ENCODE data around the gene PARP6. TPM values are rescaled to one million over a fixed set of nuclear protein-coding genes. Genes with fewer than 3 reads are reported as not detected.

Gene PARP6
- total and polyA plus RNA-seq, 9 of the 15 experiments (the other 6 are each of a cell fraction or from before 2014, with no cell fraction given): 14.8 to 83.2 (median 28.3) TPM

- TF ChIP-seq, protein P1, sequence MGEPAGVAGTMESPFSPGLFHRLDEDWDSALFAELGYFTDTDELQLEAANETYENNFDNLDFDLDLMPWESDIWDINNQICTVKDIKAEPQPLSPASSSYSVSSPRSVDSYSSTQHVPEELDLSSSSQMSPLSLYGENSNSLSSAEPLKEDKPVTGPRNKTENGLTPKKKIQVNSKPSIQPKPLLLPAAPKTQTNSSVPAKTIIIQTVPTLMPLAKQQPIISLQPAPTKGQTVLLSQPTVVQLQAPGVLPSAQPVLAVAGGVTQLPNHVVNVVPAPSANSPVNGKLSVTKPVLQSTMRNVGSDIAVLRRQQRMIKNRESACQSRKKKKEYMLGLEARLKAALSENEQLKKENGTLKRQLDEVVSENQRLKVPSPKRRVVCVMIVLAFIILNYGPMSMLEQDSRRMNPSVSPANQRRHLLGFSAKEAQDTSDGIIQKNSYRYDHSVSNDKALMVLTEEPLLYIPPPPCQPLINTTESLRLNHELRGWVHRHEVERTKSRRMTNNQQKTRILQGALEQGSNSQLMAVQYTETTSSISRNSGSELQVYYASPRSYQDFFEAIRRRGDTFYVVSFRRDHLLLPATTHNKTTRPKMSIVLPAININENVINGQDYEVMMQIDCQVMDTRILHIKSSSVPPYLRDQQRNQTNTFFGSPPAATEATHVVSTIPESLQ (CRISPR knock-in tag; IDR thresholded peaks at IDR 0.05): peak; percentile 47; the same call in 1 of the 2 replicates
- TF ChIP-seq SMARCE1 (IDR thresholded peaks at IDR 0.05): peak; percentile 83
- peak; percentile 88; the same call in 1 of the 2 replicates for TF ChIP-seq HLTF (IDR thresholded peaks at IDR 0.05)
- TF ChIP-seq LEF1 (IDR thresholded peaks at IDR 0.05): peak; percentile 48; the same call in 1 of the 2 replicates
- TF ChIP-seq CC2D1A (IDR thresholded peaks at IDR 0.05): peak; percentile 39; the same call in 1 of the 2 replicates
- TF ChIP-seq HNRNPK (IDR thresholded peaks at IDR 0.05; ENCODE audit: low read depth, low read length, poor library complexity, severe bottlenecking): peak; percentile 19
- TF ChIP-seq U2AF1 (optimal IDR thresholded peaks at IDR 0.05; ENCODE audit: low read depth, low read length): no peak
- no peak for TF ChIP-seq E2F5 (CRISPR knock-in tag; IDR thresholded peaks at IDR 0.05)
- 0 out of 4 replicates have a peak, but pooled peaks have one; percentile 9 to 25 for TF ChIP-seq KDM1A (IDR thresholded peaks at IDR 0.05)
- peak; percentile 76 for TF ChIP-seq POLR2A (conservative IDR thresholded peaks at IDR 0.05)
- 0 out of 2 replicates have a peak, but pooled peaks have one; percentile 61 for TF ChIP-seq SREBF2 (CRISPR knock-in tag; IDR thresholded peaks at IDR 0.05)
- 0 out of 2 replicates have a peak, but pooled peaks have one; percentile 23 for TF ChIP-seq TEAD4 (IDR thresholded peaks at IDR 0.05; ENCODE audit: low read length)
- no peak for TF ChIP-seq TEAD4 (CRISPR knock-in tag; IDR thresholded peaks at IDR 0.05; ENCODE audit: borderline replicate concordance)
- TF ChIP-seq TRIM25 (IDR thresholded peaks at IDR 0.05; ENCODE audit: borderline replicate concordance): peak; percentile 96; the same call in 1 of the 2 replicates
- TF ChIP-seq FOXM1 (IDR thresholded peaks at IDR 0.05; ENCODE audit: low read depth): no peak
- TF ChIP-seq FOXM1 (CRISPR knock-in tag; IDR thresholded peaks at IDR 0.05; ENCODE audit: low read depth): no peak; the same call in 1 of the 2 replicates
- TF ChIP-seq PKNOX1 (IDR thresholded peaks at IDR 0.05): peak; percentile 20; the same call in 1 of the 2 replicates
- TF ChIP-seq NR2C2 (CRISPR knock-in tag; IDR thresholded peaks at IDR 0.05): no peak
- no peak for TF ChIP-seq NR2C2 (tag; IDR thresholded peaks at IDR 0.05)
- 0 out of 2 replicates have a peak, but pooled peaks have one; percentile 67 for TF ChIP-seq ZNF830 (CRISPR knock-in tag; IDR thresholded peaks at IDR 0.05)
- TF ChIP-seq ETV5 (CRISPR knock-in tag; IDR thresholded peaks at IDR 0.05; ENCODE audit: low read depth): peak; percentile 5; the same call in 1 of the 2 replicates
- peak in 1 of 2 experiments; percentile 89; a peak in 2 of 4 replicates for TF ChIP-seq HDAC1 (IDR thresholded peaks at IDR 0.05)
- peak; percentile 68; the same call in 1 of the 2 replicates for TF ChIP-seq ZBTB7A (IDR thresholded peaks at IDR 0.05; ENCODE audit: borderline replicate concordance, control insufficient read depth, low read depth, low read length)
- peak; percentile 60 for TF ChIP-seq DPF2 (IDR thresholded peaks at IDR 0.05)
Measured at GRCh38 chr15:72230197-72231065, 41.9 kb downstream of the PARP6 start (continued).
